DMS79 treated with DMSO at 0.1 percent for 48 hours (cell line): Measurements from ENCODE around the gene ERMARD.

Experiments used
- DNase-seq: peaks from one replicate; lab custom pipeline; 2025; lab: John Stamatoyannopoulos, UW

Gene ERMARD

GRCh38 chr6:169783971-169784820 is 32.8 kb downstream of the ERMARD start:
- no peak for DNase-seq

GRCh38 chr6:169784821-169785340 is 33.5 kb downstream of the ERMARD start:
- DNase-seq = peak; percentile 9

DNA sequence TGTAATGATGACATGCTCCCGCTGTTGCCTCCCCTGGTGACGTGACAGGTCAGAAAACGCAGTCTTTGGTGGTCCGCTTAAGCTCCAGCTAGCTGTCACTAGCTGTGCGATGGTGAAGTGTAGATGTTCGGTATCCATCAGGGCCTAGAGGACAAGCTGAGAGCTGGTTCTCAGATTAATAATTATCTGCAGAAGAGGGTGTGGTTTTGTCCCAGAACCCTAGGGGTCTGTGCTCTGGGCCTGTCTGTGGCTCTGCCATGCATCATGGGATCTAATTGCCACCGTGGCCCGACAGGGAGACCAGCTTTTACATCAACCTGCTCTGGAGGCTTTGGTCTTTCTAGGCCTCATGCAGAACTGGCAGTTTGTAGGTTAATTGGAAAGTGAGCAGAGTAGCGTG is 34.1 kb downstream of the ERMARD start:
- DNase-seq = no peak

- no peak for DNase-seq
Measured at GRCh38 chr6:169786349-169786748, 34.9 kb downstream of the ERMARD start.

GRCh38 chr6:169787797-169788196 is 36.4 kb downstream of the ERMARD start:
- DNase-seq = no peak

GRCh38 chr6:169788809-169789145 is 37.4 kb downstream of the ERMARD start:
- no peak for DNase-seq

- peak; percentile 67 for DNase-seq
Measured at GRCh38 chr6:169789146-169789943, 37.9 kb downstream of the ERMARD start.

GRCh38 chr6:169789944-169790927 is 38.8 kb downstream of the ERMARD start:
- DNase-seq = peak; percentile 92

DNA sequence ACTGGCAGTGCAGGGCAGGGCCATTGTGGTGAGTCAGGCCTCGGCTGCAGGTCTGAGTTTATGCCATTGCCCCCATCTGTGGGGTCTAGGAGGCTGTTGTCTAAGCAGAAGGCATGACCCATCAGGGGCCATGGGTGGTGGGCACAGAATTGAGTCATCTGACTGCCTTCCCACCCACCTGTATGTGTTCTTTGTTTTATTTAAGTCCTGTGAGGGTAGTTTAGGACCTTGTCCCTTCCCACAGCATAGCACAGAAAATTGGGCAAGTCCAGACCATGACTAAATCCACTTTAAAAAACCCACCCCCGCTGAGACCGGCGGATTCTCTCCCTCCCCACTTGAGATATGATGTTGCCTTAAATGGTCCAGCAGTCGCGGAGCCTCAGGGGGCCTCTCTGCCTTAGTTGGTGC is 40.3 kb downstream of the ERMARD start:
- DNase-seq = peak; percentile 46

DNA sequence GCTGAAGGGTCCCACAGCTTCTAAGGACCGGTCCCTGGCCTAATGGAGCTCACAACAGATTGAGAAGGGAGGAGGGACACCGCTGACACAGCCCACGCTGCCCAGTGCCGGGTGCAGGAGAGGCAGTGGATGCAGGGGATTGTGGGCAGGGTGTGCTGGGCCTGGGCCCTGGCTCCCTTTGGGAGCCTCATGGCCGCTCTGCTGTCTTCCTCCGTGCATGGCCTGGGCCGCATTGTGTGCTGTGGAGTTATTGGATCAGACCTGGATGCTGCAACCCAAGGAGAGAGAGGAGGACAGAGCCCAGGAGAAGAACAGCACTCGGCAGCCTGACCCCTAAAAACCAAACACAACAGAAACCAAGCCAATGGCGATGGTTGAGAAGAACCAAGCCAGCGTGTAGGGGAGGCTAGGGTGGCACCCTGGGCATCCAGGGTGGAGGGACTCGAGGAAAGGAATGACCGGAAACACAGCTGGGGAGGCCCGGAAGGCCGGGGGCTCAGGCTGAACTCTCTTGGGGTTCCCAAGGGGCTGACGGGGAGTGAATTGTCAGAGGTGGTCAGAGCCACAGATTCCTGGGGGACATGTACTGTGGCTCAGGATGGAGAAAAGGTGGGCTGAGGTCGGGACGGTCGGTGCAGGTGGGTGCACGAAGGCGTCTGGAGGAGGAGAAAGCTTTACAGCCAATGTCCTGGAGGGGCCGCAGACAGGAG is 41.0 kb downstream of the ERMARD start:
- DNase-seq = no peak

GRCh38 chr6:169793408-169793807 is 42.0 kb downstream of the ERMARD start:
- DNase-seq = peak; percentile 76

- peak; percentile 94 for DNase-seq
Measured at GRCh38 chr6:169794317-169795055, 43.1 kb downstream of the ERMARD start.

DNA sequence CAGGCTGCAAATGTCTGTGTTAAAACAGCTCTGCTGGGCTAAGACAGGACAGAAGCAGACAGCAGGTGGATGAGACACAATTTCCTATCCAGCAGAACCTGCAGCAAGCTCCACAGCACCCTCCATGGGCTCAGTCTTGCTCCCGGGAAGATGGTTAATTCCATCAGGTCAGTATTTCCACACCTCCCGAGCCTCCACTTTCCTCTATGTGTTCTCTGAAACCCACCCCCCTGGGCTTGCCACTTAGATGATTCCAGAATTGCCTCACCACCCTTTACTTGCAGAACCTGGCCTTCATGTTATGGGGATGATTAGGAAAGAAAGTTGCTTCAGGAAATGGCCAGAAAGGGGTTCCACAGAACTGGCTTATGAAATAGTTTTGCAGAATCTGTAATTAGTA is 43.8 kb downstream of the ERMARD start:
- DNase-seq = peak; percentile 52

DNA sequence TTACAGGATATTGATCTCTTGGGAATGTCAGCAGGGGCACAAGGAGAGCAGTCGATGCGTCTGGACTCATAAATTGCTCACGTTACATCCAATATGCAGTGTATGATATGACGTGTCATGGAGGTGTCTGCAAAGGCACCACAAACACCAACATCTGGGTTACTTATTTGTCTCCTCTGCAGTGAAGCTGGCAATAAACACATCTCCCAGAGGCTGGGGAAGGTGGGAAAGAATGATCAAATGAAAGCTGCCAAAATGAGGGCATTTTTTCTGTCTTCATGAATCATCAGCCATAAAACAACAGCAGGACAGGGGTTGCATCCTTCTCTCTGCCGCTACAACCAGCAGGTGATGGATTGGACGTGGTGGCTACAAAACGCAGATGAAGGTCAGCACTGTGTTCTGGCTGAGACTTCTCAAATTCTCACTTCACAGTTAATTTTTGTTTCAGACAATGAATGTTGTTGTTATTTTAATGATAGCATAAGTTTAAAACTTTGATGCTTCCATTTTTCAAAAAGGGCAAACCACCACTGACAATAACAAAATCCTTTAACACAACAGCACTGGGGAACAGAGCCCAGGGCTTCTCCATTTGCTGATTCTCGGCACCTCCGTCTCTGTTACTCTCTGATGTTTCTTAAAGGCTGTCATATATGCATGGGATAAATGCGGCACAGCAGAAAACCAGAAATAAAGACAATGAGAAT is 47.5 kb downstream of the ERMARD start:
- DNase-seq = no peak

DNA sequence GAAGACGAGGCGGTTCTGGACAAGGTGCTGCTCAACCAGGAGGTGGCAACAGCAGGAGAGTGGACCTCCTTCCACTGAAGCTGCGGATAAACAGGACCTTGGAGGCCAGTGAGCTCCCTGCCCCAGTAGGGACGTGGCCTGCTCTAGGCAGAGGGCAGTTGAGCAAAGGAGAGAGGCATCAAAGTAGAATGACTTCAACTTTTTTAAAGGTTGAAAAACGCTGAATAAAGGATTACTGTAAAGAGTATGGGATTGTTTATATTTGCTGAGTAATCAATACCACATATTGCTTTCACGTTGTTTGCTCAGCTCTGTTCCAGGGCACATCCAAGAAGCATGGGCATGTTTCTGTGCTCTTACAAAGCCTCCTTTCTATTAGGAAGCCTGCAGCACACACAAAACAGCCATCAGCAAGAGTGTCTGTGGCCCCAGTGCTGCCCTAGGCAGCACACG is 48.1 kb downstream of the ERMARD start:
- DNase-seq = no peak

DNA sequence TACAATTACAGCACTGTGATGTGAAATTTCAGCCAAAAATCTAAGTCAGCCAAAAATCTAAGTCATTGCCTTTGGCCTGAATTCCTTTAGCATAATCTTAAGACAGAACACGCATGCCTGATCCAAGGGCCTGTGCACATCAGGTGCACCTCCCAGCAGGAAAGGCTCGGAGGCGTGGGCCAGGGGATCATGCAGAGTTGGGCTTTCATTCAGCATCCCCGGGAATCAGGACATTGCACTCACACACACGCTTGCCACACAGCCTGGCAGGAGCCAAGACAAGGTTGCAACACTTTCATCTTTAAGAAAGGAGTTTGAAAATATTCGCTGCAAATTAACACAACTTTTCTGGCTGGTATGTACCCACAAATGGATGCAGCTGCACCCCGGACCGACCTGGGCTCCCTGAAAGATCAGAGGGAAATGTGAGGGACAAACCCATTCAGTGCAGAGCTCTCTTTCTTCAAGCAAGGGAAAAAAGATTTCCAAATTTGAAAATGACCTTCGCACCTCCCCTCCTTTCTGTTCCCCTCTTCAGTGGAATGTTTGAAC is 48.8 kb downstream of the ERMARD start:
- no peak for DNase-seq

DNA sequence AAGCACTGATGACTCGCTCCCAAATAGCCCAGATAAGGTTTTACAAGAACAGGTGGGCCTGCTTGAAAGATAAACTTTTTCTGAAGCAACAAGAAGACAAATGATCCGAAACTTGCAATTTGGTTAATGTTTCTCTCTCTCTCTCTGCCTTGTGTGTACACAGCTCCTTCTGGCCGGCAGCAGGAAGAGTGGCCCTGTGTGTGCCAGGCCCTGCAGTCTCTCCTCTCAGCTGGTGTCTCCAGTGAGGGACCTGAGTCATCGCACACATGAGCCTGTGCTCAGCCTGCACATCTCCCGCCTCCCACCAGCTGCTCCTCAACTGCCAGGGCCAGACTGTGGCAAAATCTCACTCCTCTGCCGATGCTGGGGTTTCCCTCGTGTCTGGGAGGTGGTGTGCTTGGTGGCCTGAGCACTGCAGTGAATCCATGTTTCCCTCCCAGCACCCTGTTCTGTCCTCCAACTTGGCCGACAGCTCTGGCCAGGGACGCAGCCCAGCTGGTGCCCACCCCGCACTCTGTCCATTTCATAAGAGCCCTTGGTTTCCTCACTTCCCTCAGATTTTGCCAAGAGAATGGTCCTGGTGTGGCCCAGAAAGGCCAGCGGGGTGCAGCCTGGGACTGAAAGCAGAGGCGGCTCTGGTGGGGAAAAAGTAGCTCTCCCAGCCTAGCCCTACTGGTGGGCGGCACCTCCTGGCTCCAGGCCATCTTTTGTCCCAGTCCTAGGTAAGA is 49.4 kb downstream of the ERMARD start:
- peak; percentile 78 for DNase-seq

DNA sequence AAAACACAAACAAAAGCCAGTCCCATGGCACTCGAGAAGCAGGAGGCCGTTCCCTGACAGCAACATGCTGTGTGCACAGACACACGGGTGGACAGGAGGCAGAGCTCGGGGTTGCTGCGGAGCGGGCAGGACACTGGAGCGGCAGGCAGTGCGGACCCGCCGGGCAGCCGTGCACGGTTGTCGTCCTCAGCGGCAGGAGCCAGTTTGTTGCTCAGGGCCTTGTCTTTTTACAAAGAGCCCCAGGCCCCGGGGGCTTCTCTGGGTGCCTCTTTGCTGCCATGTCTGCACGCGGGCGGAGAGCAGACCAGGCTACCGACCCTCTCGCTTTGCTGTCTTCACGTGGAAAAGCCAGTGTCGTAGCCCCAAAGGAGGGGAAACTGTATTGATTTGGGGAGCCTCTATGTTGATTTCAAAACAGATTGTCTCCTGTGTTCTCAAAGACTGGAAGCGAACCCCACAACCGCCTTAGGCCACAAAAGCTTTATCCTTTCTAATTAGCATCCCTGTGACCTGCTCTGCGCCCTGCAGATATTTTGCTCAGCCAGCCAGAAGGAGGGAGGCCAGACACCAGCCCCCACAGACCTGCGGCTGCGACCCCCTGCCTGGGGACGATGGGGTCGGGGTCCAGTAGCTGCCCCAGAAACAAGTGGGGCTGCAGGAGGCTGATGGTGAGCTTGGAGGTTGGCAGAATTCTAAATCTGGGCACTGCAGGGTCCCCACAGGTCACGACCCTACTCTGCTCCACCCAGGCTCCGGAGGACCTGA is 50.2 kb downstream of the ERMARD start:
- no peak for DNase-seq
